Endothelial cell of umbilical vein (primary cell): ENCODE data around the gene RASSF9. TPM values are rescaled to one million over a fixed set of nuclear protein-coding genes. Genes with fewer than 3 reads are reported as not detected.

ENCODE experiments used
- Bru-seq: library from RNA; stranded (reverse); fragments of 400-500 nt; gene quantifications from one replicate; lab custom pipeline; 2021; lab: Mats Ljungman, UMichigan
- BruChase-seq, 2 experiments: library from RNA; stranded (reverse); fragments of 400-500 nt; gene quantifications; one replicate each; lab custom pipeline; 2021; lab: Mats Ljungman, UMichigan
- BruUV-seq: library from RNA; stranded (reverse); fragments of 400-500 nt; replicated peaks from 2 replicates; lab custom pipeline; 2021; lab: Mats Ljungman, UMichigan
- CTCF ChIA-PET: fragments of 300-600, 350-600 bp; sonication (Branson Sonifier 250); formaldehyde crosslinking; loops from one replicate; lab custom pipeline; 2021; ENCODE audit warnings: antibody characterized with exemption, inconsistent platforms; lab: Charles Lee
- POLR2A ChIA-PET: fragments of 300-600, 350-600 bp; sonication (Branson Sonifier 250); formaldehyde crosslinking; loops from one replicate; lab custom pipeline; 2021; ENCODE audit warnings: antibody characterized with exemption, inconsistent platforms; lab: Charles Lee
- DNase-seq: peaks from one replicate; pipeline ENCODE4 v3.0.0-alpha.2; 2011; ENCODE audit warnings: low read depth, low spot score
- FAIRE-seq: peaks from 2 replicates; lab custom pipeline; 2011; peaks lifted over from hg19 to GRCh38; lab: Jason Lieb, UNC
- H2AFZ ChIP-seq: 2 replicates; pipeline ENCODE4 v1.6.0; 2012; ENCODE audit warnings: low read depth, low read length, control low read depth, inconsistent platforms
- H3K27ac ChIP-seq: 2 replicates; pipeline ENCODE4 v1.5.1; 2011; ENCODE audit warnings: low read depth, mild to moderate bottlenecking, control low read depth, low read length, moderate library complexity; ENCODE audit not compliant: insufficient read depth
- H3K27me3 ChIP-seq, 2 experiments: 2 replicates each; pipeline versions ENCODE4 v1.6.0 to v1.6.1; 2011; ENCODE audit warnings: low read length in 2 of 2, mixed read lengths in 1 of 2; ENCODE audit not compliant: control insufficient read depth in 2 of 2, insufficient read depth in 2 of 2
- H3K36me3 ChIP-seq, 2 experiments: 2 replicates in 1 of 2; 3 replicates in 1 of 2; pipeline ENCODE4 v1.5.1; 2011; ENCODE audit warnings: low read length in 2 of 2, mild to moderate bottlenecking in 1 of 2, moderate library complexity in 1 of 2; ENCODE audit not compliant: control insufficient read depth in 2 of 2, insufficient read depth in 2 of 2; ENCODE audit errors: extremely low read depth in 1 of 2
- H3K4me1 ChIP-seq: 3 replicates; pipeline ENCODE4 v1.5.1; 2011; ENCODE audit warnings: mild to moderate bottlenecking, low read length; ENCODE audit not compliant: control insufficient read depth, insufficient read depth; ENCODE audit errors: extremely low read depth
- H3K4me2 ChIP-seq: 2 replicates; pipeline ENCODE4 v1.6.1; 2011; ENCODE audit warnings: low read length, control low read depth, mixed read lengths; ENCODE audit not compliant: insufficient read depth
- H3K4me3 ChIP-seq, 3 experiments: fragments of 200-600 bp in 1 of 3; sonication (generic), shearing (Covaris generic) in 1 of 3; replicated peaks in 1 of 3; 2 replicates each; pipeline ENCODE4 v1.5.1; 2011 to 2016; ENCODE audit warnings: control low read depth in 3 of 3, low read length in 3 of 3, mild to moderate bottlenecking in 2 of 3, inconsistent platforms in 1 of 3, low read depth in 1 of 3, moderate library complexity in 1 of 3; ENCODE audit not compliant: insufficient read depth in 1 of 3
- H3K79me2 ChIP-seq: 2 replicates; pipeline ENCODE4 v1.6.0; 2012; ENCODE audit warnings: low read length, inconsistent platforms; ENCODE audit not compliant: control insufficient read depth, insufficient read depth
- H3K9ac ChIP-seq: replicated peaks from 2 replicates; pipeline ENCODE3; 2011; ENCODE audit warnings: low read length, control low read depth; ENCODE audit not compliant: insufficient read depth; ENCODE audit errors: extremely low read depth
- H3K9me1 ChIP-seq: replicated peaks from 3 replicates; pipeline ENCODE4 v1.6.0; 2011; ENCODE audit warnings: mild to moderate bottlenecking, low read length; ENCODE audit not compliant: control insufficient read depth, insufficient read depth; ENCODE audit errors: extremely low read depth
- H3K9me3 ChIP-seq: replicated peaks from 2 replicates; pipeline ENCODE4 v1.5.1; 2012; ENCODE audit warnings: low read length, inconsistent platforms; ENCODE audit not compliant: control insufficient read depth, insufficient read depth
- H4K20me1 ChIP-seq: replicated peaks from 2 replicates; pipeline ENCODE3; 2011; ENCODE audit warnings: mild to moderate bottlenecking, low read length; ENCODE audit not compliant: control insufficient read depth, insufficient read depth; ENCODE audit errors: extremely low read depth
- POLR2A ChIP-seq: IDR thresholded peaks from 2 replicates; pipeline ENCODE4 v1.6.1; 2012; ENCODE audit warnings: low read depth, mild to moderate bottlenecking, control low read depth, low read length
- POLR2AphosphoS5 ChIP-seq: IDR thresholded peaks from 2 replicates; pipeline ENCODE4 v1.6.1; 2012; ENCODE audit warnings: low read depth, mild to moderate bottlenecking, control low read depth, low read length, moderate library complexity; ENCODE audit not compliant: insufficient read depth
- dilution Hi-C: fragments of 300-500 bp; cut with MboI; formaldehyde crosslinking; loops from one replicate; pipeline ENCODE4 v1.15.0; 2019; ENCODE audit warnings: low sequenced_read_pairs; ENCODE audit not compliant: extremely low pct_ligation_motif_present
- intact Hi-C: fragments of 100-400 bp; cut with micrococcal nuclease; formaldehyde crosslinking; loops from one replicate; pipeline ENCODE4 v1.10.0; 2022
- long read RNA-seq: library from polyadenylated mRNA; stranded (forward); transcript quantifications from one replicate; pipeline ENCODE4 v2.0.0, GENCODE V29; 2021
- polyA minus RNA-seq, 3 experiments: library from RNA; depleted of rRNA, polyadenylated mRNA; stranded (reverse); fragments of >200 nt; gene quantifications; 1 replicate in 1 of 3; 2 replicates in 2 of 3; pipeline ENCODE4 v1.2.3, GENCODE V29; 2011
- polyA plus RNA-seq, 4 experiments: library from polyadenylated mRNA; depleted of rRNA in 3 of 4; stranded (reverse) in 3 of 4; unstranded in 1 of 4; fragments of >200 nt; gene quantifications; 2 replicates each; pipeline versions ENCODE4 v1.2.1 to v1.2.3, GENCODE V29; 2011 to 2012; ENCODE audit warnings: missing spikeins in 1 of 4
- total RNA-seq: library from RNA; stranded (reverse); gene quantifications from 2 replicates; pipeline ENCODE4 v1.2.3, GENCODE V29; 2021
- TF ChIP-seq, protein P1 (sequence below): IDR thresholded peaks from 2 replicates; pipeline ENCODE4 v1.6.1; 2011; ENCODE audit not compliant: insufficient read depth, insufficient read length
- TF ChIP-seq, protein P2 (sequence below), 2 donors: IDR thresholded peaks; 1 replicate in 1 of 2; 2 replicates in 1 of 2; pipeline ENCODE4 v1.5.1; 2011; ENCODE audit warnings: low read length in 2 of 2, mild to moderate bottlenecking in 2 of 2, moderate library complexity in 2 of 2, control low read depth in 1 of 2, inconsistent platforms in 1 of 2, low read depth in 1 of 2; ENCODE audit not compliant: insufficient read depth in 1 of 2; ENCODE audit errors: extremely low read depth in 1 of 2

Gene RASSF9
- 2.3 and 3.6 TPM in 2 replicates for total RNA-seq
- polyA plus RNA-seq: 1.5 and 2.1 TPM in 2 replicates
- polyA plus RNA-seq (2011; cell fraction: cytosol; rRNA removed): 2.2 and 2.4 TPM in 2 replicates
- polyA plus RNA-seq (2011; cell fraction: nucleus; rRNA removed): 2.8 and 3.4 TPM in 2 replicates
- polyA plus RNA-seq (2012): 1.2 and 1.5 TPM in 2 replicates
- polyA minus RNA-seq: 4.3 and 5.0 TPM in 2 replicates
- 5.6 TPM for polyA minus RNA-seq (2011; cell fraction: cytosol; rRNA and poly(A)+ RNA removed)
- 11.7 and 14.3 TPM in 2 replicates for polyA minus RNA-seq (2011; cell fraction: nucleus; rRNA and poly(A)+ RNA removed)
- percentile 72 among the genes with signal in this experiment for Bru-seq, nascent RNA
- BruChase-seq, experiment 1, labeled RNA remaining after a 6-hour chase: percentile 51 among the genes with signal in this experiment
- BruChase-seq, experiment 2, labeled RNA remaining after a 2-hour chase: percentile 60 among the genes with signal in this experiment
- long read RNA-seq, full-length matches to known transcripts: 3 of 3 reads
- long read RNA-seq, partial matches to known transcripts: 0 of 3 reads
- long read RNA-seq, other reads (novel, unspliced or antisense): 0 of 3 reads

DNA sequence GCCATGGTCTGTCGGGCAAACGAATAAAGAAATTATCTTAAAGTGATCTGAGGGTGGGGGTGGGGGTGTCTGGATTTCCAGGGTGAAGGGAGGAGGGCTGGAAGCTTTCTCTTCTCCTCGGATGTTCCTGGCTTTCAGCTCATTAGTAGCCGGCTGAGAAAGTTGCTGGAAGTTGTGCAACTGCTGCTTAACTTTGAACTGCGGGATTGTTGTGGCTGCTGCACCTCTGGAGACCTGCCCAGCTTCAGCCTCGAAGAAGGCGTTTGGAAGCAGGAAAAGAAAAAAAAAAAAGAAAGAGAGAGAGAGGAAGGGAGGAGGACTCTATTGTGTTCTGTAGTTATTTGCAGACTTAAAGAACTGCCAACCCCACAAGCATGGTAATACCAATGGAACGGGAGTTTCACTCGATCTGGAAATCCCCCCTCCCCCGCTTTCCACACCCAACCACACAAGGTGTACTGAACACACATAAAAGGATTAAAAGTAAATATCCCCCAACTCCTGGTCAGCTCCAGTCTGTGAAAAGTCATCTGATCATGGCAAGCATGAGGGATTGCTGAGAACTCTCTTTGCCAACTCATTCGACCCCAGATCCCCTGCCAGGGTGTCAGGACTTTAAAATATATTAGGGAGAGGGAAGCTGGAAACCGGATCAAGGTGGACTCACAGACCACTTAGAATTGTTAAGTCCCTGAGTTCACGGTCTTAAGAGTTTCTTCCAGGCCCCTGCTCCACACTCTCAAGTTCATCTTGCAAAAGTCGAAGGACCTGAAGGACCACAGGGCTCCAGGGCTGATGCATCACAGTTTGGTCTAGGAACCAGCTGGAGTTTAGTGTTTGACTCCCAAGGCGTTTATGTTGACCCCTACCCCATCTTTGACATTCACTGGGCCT is at the start of gene RASSF9:
RASSF9 (minus strand) TSS at position 213 of the 894 bp plus-strand sequence; CDS start at position 5, 208 bp downstream.
- no peaks in the 10 kb centered on the region for H3K9me3 ChIP-seq
- no TSS peak for BruUV-seq
- peak within 1 kb of the TSS; percentile 91 for H2AFZ ChIP-seq
- dilution Hi-C loops (no loop called here), intact Hi-C loops (no loop called here)
- peak within 1 kb of the TSS; percentile 5 to 89 (median 39) for H3K4me3 ChIP-seq
- H3K9me1 ChIP-seq: no peaks in the 10 kb centered on the region
- H3K4me1 ChIP-seq: peaks cover 15% of the 10 kb centered on the region
- H3K4me2 ChIP-seq: peak within 1 kb of the TSS; percentile 93
- ChIA-PET CTCF (interaction anchor here (0.8 to 2.9 kb wide), 8 partner anchors 15 to 261 kb away, joined by 3 to 18 read pairs (median 4); no protein-coding TSS in a partner anchor), POLR2A (no interaction called here)
- H3K36me3 ChIP-seq: no peaks in the 10 kb centered on the region
- peak within 1 kb of the TSS; percentile 92 for H3K9ac ChIP-seq
- H3K79me2 ChIP-seq: no peaks in the 10 kb centered on the region
- FAIRE-seq: no peak
- peak; percentile 84 for DNase-seq
- H4K20me1 ChIP-seq: no peaks in the 10 kb centered on the region
- TF ChIP-seq, protein P1, sequence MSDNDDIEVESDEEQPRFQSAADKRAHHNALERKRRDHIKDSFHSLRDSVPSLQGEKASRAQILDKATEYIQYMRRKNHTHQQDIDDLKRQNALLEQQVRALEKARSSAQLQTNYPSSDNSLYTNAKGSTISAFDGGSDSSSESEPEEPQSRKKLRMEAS: no peak
- TF ChIP-seq POLR2AphosphoS5 (no peak), POLR2A (no peak)
- TF ChIP-seq, protein P2, sequence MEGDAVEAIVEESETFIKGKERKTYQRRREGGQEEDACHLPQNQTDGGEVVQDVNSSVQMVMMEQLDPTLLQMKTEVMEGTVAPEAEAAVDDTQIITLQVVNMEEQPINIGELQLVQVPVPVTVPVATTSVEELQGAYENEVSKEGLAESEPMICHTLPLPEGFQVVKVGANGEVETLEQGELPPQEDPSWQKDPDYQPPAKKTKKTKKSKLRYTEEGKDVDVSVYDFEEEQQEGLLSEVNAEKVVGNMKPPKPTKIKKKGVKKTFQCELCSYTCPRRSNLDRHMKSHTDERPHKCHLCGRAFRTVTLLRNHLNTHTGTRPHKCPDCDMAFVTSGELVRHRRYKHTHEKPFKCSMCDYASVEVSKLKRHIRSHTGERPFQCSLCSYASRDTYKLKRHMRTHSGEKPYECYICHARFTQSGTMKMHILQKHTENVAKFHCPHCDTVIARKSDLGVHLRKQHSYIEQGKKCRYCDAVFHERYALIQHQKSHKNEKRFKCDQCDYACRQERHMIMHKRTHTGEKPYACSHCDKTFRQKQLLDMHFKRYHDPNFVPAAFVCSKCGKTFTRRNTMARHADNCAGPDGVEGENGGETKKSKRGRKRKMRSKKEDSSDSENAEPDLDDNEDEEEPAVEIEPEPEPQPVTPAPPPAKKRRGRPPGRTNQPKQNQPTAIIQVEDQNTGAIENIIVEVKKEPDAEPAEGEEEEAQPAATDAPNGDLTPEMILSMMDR (IDR thresholded peaks at IDR 0.05; ENCODE audit: extremely low read depth in 1 of 2, insufficient read depth in 1 of 2, low read depth in 1 of 2, low read length in 2 of 2): no peak
- H3K27ac ChIP-seq: peak within 1 kb of the TSS; percentile 49
- no peaks in the 10 kb centered on the region for H3K27me3 ChIP-seq
